Stimulated activated naive B cell treated with anti-CD40 and anti-IgM and Interleukin-4, amounts not matched to agents 10 μg/mL and 1 μg/mL and 100 μg/mL, for 72 hours (primary cell): ENCODE measurements around the gene OR52E4.

Experiments
- ATAC-seq, 2 donors: fragments of 150-1000 bp; cut with Tn5 transposase; replicated peaks; 2 replicates each; pipeline ENCODE4 v1.10.0; 2021; ENCODE audit warnings: moderate library complexity in 1 of 2
- DNase-seq: peaks from one replicate; pipeline ENCODE4 v3.0.0; 2021
- H3K27ac Mint-ChIP-seq: one replicate; pipeline ENCODE4 v1.8.0; 2022; ENCODE audit warnings: mild to moderate bottlenecking, mixed read lengths
- H3K27me3 Mint-ChIP-seq, 2 donors: one replicate each; pipeline ENCODE4 v1.8.0; 2022; ENCODE audit warnings: mixed read lengths in 2 of 2
- H3K36me3 Mint-ChIP-seq, 2 donors: one replicate each; pipeline ENCODE4 v1.8.0; 2022; ENCODE audit warnings: mixed read lengths in 2 of 2, mild to moderate bottlenecking in 1 of 2
- H3K4me1 Mint-ChIP-seq, 2 donors: one replicate each; pipeline ENCODE4 v1.8.0; 2022; ENCODE audit warnings: mixed read lengths in 2 of 2, mild to moderate bottlenecking in 1 of 2
- H3K4me3 Mint-ChIP-seq, 2 donors: one replicate each; pipeline ENCODE4 v1.8.0; 2022; ENCODE audit warnings: mild to moderate bottlenecking in 2 of 2, mixed read lengths in 2 of 2, moderate library complexity in 1 of 2
- H3K9me3 Mint-ChIP-seq, 2 donors: one replicate each; pipeline ENCODE4 v1.8.0; 2022; ENCODE audit warnings: mixed read lengths in 2 of 2, mild to moderate bottlenecking in 1 of 2

Gene OR52E4

DNA sequence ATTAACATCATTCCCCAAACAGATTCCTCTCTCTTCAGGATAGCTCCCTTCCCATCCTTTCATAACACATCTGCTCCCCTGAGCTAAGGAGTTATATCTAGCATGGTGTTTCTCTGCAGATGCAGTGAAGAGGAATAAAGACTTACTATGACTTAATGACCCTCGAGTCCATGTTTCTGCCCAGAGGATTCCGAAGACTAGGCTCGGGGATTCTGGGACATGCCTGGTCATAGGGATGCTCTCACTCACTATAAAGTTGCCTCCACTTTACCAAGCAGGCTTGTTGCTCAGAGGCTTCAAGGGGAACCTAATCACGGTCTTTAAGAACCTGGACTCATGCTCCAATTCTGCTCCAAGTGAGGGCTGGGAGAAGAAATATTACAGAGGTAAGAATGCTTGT, at the start of gene OR52E4:
Gene OR52E4 (plus strand): TSS at position 301 of the 400 bp plus-strand sequence. CDS start 3,664 bp downstream, outside the sequence.
- H3K27ac Mint-ChIP-seq, result no peak within 1 kb of the TSS
- H3K4me3 Mint-ChIP-seq, result no peak within 1 kb of the TSS
- peaks cover 0 to 7% of the 10 kb centered on the region in 2 donors for H3K27me3 Mint-ChIP-seq
- H3K4me1 Mint-ChIP-seq, result no peaks in the 10 kb centered on the region
- H3K36me3 Mint-ChIP-seq, result no peaks in the 10 kb centered on the region
- ATAC-seq (no peak), DNase-seq (no peak)
- H3K9me3 Mint-ChIP-seq, result no peaks in the 10 kb centered on the region

DNA sequence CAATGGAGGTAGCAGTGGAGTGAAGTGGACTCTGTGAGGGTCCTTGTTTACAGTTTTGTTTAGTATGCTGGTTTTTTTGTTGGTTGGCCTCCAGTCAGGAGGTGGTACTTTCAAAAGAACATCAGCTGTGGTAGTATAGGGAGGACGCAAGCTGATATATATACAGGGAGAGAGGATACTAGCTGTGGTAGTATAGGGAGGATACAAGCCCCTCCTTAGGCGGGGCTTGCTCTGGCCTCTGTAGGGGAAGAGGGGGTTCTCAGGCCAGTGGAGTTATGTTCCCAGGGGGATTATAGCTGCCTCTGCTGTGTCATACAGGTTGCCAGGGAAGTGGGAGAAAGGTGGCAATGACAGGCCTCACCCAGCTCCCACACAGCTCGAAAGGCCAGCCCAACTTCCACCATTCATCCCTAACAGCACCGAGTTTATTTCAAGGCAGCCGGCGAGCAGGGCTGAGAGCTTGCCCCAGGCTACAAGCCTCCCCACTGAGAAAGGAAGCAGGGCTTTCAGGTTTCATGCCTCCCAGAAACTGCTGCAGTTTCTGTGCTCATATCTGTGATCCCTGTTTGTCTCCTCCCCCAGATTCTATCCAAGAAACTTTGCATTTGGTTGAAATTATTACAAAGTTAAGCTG, 49.1 kb upstream of the OR52E4 start:
- Mint-ChIP-seq H3K4me3 (no peak overlapping the region), H3K27me3 (peaks cover under 1 to 11% of the 10 kb centered on the region in 2 donors), H3K36me3 (no peaks in the 10 kb centered on the region), H3K4me1 (no peaks in the 10 kb centered on the region), H3K9me3 (peaks cover 0 to 6% of the 10 kb centered on the region in 2 donors), H3K27ac (no peak overlapping the region)
- no peak for DNase-seq
- no peak for ATAC-seq

DNA sequence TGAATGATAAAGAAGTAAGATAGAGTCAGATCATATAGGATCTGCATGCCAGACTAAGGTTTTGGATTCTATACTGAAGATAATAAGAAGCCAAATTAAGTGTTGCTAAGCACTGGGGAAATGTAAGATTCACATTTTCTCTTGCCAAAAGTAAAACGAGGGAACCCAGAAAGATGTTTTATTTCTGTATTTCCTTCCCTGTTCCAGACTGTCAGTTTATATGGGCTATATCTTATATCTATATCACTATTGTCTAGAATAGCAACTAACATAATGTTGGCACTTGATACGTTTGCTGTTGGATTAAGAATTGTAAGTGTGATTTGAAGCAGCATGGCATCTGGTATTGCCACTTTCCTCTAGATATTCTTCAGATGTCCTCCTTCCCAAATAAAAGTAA, 47.0 kb upstream of the OR52E4 start:
- Mint-ChIP-seq H3K36me3 (no peaks in the 10 kb centered on the region), H3K9me3 (peaks cover 0 to 3% of the 10 kb centered on the region in 2 donors), H3K4me3 (no peak overlapping the region), H3K27ac (no peak overlapping the region), H3K4me1 (no peaks in the 10 kb centered on the region), H3K27me3 (peaks cover 5 to 14% of the 10 kb centered on the region in 2 donors)
- ATAC-seq (no peak), DNase-seq (no peak)

DNA sequence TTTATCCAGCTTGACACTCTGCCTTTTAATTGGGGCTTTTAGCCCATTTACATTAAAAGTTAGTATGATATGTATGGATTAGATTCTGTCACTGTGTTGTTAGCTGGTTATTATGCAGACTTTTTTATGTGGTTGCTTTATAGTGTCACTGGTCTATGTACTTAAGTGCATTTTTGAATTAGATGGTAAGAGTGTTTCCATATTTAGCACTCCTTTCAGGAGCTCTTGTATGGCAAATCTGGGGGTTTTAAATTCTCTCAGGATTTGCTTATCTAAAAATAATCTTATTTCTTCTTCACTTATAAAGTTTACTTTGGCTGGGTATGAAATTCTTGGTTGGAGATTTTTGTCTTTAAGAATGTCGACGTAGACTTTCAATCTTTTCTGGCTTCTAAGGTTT, 42.7 kb upstream of the OR52E4 start:
- ATAC-seq (no peak), DNase-seq (no peak)
- H3K4me1 Mint-ChIP-seq, result no peaks in the 10 kb centered on the region
- no peak overlapping the region for H3K27ac Mint-ChIP-seq
- no peaks in the 10 kb centered on the region for H3K36me3 Mint-ChIP-seq
- no peak overlapping the region for H3K4me3 Mint-ChIP-seq
- H3K27me3 Mint-ChIP-seq, result peaks cover 21 to 23% of the 10 kb centered on the region in 2 donors
- peaks cover 0 to 2% of the 10 kb centered on the region in 2 donors for H3K9me3 Mint-ChIP-seq

DNA sequence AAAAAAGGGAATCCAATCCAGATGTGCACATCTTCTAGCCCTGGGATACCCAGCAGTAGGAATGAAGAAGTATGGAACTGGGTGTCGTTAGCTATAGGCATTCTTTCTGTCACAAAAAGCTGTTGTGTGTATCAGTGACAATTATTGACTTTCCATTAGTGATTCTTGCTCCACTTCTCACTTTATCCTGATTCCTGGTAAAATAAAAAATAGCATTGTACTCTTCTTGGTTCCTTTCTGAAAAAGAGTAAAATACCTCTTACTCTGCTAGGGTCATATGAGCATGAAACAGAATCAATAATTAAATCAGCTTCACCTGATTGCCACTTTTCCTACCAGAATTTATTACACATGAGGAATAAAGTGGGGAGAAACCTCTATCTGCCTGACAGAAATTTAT, 38.6 kb upstream of the OR52E4 start, which contains the start of gene OR52E6:
Gene OR52E6 (minus strand): TSS at position 101 of the 400 bp plus-strand sequence. CDS start 0 bp downstream, at position 101.
- ATAC-seq (no peak), DNase-seq (no peak)
- Mint-ChIP-seq H3K4me3 (no peak within 1 kb of the TSS), H3K36me3 (no peaks in the 10 kb centered on the region), H3K4me1 (no peaks in the 10 kb centered on the region), H3K9me3 (peaks cover 0 to 2% of the 10 kb centered on the region in 2 donors), H3K27me3 (peaks cover 21 to 23% of the 10 kb centered on the region in 2 donors), H3K27ac (no peak within 1 kb of the TSS)

DNA sequence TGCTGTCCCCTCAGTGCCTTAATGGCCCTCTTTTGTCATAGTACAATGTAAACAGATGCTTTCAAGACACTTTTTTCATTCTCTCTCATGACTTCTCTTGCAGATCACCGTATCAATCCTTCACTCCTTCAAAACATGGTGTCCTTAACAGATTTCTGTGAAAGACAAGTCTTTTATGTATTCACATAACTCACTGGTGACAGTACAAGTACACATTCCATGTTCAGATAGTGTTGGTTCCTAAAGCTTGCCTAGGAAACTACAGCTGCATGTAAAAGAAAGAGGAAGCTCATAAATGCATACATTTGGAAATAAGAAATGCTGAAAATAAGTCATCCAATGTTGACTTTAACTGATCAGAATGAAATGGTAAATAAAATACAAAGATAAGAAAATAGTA, 33.7 kb upstream of the OR52E4 start:
- no peak for ATAC-seq
- H3K27me3 Mint-ChIP-seq, result peaks cover 0 to 7% of the 10 kb centered on the region in 2 donors

DNA sequence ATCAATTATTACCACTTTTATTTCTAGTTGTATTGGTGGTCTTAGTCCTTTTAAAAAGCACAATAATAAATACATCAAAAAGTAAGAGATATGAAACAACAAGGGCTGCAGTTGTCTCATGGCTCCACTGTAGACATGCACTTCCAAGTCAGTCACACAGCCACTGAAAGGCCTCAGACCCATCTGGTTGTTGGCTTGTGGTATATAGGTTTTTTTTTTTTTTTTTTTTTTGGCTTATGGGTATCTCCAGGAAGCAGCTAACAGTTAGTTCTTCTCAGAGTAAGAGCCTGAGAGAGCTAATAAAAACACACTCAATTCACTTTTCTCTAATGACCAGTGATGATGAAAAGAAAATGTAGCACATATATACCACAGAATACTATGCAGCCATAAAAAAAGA, 32.7 kb upstream of the OR52E4 start:
- Mint-ChIP-seq H3K4me1 (no peaks in the 10 kb centered on the region), H3K9me3 (peaks cover 0 to 5% of the 10 kb centered on the region in 2 donors), H3K27ac (no peak overlapping the region), H3K4me3 (no peak overlapping the region), H3K36me3 (no peaks in the 10 kb centered on the region), H3K27me3 (peaks cover 0 to 8% of the 10 kb centered on the region in 2 donors)
- DNase-seq (no peak), ATAC-seq (no peak)

More for the DNA sequence above, 33.7 kb upstream of the OR52E4 start:
- Mint-ChIP-seq H3K9me3 (peaks cover 0 to 5% of the 10 kb centered on the region in 2 donors), H3K4me1 (no peaks in the 10 kb centered on the region), H3K4me3 (no peak overlapping the region), H3K36me3 (no peaks in the 10 kb centered on the region), H3K27ac (no peak overlapping the region)
- no peak for DNase-seq

DNA sequence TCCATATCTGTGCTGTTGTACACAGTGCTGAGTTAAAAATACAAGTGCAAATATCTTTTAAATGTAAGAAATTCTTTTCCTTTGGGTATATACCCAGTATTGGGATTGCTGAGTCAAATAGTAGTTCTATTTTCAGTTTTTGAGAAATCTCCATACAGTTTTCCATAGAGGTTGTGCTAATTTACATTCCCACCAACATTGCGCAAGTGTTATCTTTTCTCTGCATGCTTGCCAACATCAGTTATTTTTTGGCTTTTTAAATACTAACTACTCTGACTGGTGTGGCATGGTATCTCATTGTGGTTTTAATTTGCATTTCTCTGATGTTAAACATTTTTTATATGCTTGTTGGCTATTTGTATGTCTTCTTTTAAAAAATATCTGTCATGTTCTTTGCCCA, 29.4 kb upstream of the OR52E4 start:
- Mint-ChIP-seq H3K27ac (no peak overlapping the region), H3K4me3 (no peak overlapping the region), H3K4me1 (no peaks in the 10 kb centered on the region), H3K9me3 (peaks cover 6 to 8% of the 10 kb centered on the region in 2 donors), H3K27me3 (peaks cover 6 to 24% of the 10 kb centered on the region in 2 donors), H3K36me3 (no peaks in the 10 kb centered on the region)
- no peak for ATAC-seq
- DNase-seq, result no peak

DNA sequence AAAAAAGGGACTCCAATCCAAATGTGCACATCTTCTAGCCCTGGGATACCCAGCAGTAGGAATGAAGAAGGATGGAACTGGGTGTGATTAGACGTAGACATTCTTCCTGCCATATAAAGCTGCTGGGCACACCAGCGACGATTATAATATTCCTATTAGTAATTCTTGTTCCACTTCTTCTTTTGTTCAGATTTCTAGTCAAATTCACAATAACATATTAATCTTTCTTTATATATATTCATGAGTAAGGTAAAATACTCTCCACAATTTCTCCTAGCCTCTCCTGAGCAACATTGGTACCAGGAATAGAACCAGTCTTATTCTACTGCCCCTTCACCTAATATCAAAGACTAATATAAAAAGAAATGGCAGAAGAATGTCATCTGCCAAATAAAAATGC, 22.8 kb upstream of the OR52E4 start, which contains the start of gene OR52E8:
Gene OR52E8 (minus strand): TSS at position 101 of the 400 bp plus-strand sequence. CDS start 0 bp downstream, at position 101.
- Mint-ChIP-seq H3K27me3 (peaks cover 18 to 22% of the 10 kb centered on the region in 2 donors), H3K27ac (no peak within 1 kb of the TSS)
- ATAC-seq, result no peak

DNA sequence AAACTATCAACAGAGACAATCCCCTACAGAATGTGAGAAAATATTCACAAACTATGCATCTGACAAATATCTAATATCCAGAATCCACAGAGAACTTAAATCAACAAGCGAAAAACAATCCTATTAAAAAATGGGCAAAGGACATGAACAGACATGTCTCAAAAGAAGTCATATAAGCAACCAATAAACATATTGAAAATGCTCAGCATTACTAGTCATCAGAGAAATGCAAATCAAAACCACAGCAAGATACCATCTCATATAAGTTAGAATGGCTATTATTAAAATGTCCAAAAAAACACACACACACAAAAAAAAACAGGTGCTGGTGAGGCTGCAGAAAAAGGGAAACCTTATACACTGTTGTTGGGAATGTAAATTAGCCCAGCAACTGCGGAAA, 14.6 kb upstream of the OR52E4 start:
- H3K36me3 Mint-ChIP-seq, result no peaks in the 10 kb centered on the region
- no peak overlapping the region for H3K27ac Mint-ChIP-seq
- no peak overlapping the region for H3K4me3 Mint-ChIP-seq
- H3K9me3 Mint-ChIP-seq, result peaks cover 2 to 5% of the 10 kb centered on the region in 2 donors
- H3K4me1 Mint-ChIP-seq, result no peaks in the 10 kb centered on the region
- no peak for DNase-seq
- peaks cover 6 to 27% of the 10 kb centered on the region in 2 donors for H3K27me3 Mint-ChIP-seq
- no peak for ATAC-seq

More for the DNA sequence above, 22.8 kb upstream of the OR52E4 start, which contains the start of gene OR52E8:
- Mint-ChIP-seq H3K36me3 (no peaks in the 10 kb centered on the region), H3K9me3 (peaks cover 3 to 6% of the 10 kb centered on the region in 2 donors), H3K4me1 (no peaks in the 10 kb centered on the region), H3K4me3 (no peak within 1 kb of the TSS)
- no peak for DNase-seq

DNA sequence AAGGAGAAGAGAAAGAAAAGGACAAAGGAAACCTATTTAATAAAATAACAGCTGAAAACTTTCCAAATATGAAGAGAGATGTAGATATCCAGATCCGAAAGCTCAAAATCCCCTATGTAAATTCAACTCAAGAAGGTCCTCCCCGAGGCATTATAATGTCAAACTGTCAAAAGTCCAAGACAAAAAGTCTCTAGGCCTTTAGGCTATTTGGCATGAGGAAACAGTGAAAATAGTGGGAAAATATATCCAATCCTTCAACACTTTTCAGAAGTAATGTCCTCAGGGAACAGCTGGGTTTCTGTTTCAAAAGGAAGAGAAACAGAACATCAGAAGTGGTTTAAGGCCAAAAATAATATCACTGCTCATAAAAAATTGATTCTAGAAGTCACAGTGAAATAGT, 1.9 kb upstream of the OR52E4 start:
- Mint-ChIP-seq H3K36me3 (no peaks in the 10 kb centered on the region), H3K27ac (no peak overlapping the region), H3K4me1 (no peaks in the 10 kb centered on the region), H3K9me3 (peaks cover 0 to 4% of the 10 kb centered on the region in 2 donors), H3K27me3 (peaks cover 0 to 4% of the 10 kb centered on the region in 2 donors), H3K4me3 (no peak overlapping the region)
- DNase-seq, result no peak
- no peak for ATAC-seq

DNA sequence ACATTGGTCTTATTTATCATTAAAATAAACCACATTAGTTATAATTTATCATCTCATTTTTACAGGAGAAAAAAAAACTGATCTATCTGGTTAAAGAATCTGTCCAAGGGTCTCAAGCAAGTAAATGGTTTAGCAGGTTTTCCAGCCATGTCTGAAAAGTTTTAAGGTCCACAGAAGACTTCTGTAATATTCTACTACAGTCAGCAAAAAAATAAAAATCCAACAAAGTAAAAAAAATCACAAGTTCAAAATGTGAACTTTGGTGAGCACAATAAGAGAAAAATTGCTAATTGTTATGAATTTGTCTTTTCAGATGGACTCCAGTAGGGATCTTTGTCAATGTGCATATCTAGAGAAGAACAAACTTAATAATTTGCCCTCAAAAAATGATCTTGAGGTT, 1.3 kb downstream of the OR52E4 start:
- DNase-seq, result no peak
- H3K36me3 Mint-ChIP-seq, result no peaks in the 10 kb centered on the region
- H3K27me3 Mint-ChIP-seq, result peaks cover 0 to 13% of the 10 kb centered on the region in 2 donors
- H3K4me3 Mint-ChIP-seq, result no peak overlapping the region
- no peak for ATAC-seq
- no peaks in the 10 kb centered on the region for H3K9me3 Mint-ChIP-seq
- no peaks in the 10 kb centered on the region for H3K4me1 Mint-ChIP-seq
- no peak overlapping the region for H3K27ac Mint-ChIP-seq

DNA sequence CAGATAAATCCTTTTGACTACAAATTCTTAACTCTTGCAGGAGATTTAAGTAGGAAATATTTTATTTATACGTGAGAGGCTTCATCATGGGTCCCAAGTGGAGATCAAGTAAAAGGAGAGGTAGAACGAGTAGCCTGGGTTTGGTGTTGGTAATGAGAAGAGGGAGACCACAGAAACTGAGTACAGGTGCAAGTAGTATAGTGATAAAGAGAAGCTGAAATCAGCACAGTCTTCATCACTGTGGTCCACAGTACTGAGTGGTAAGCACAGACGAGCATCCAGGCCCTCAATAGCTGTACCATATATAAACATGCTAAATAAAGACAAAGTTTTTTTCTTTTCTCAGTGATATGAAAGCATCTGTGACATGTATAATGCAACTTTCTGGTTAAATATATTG, 6.7 kb downstream of the OR52E4 start:
- Mint-ChIP-seq H3K27ac (no peak overlapping the region), H3K36me3 (no peaks in the 10 kb centered on the region), H3K4me1 (no peaks in the 10 kb centered on the region), H3K27me3 (peaks cover 10 to 13% of the 10 kb centered on the region in 2 donors), H3K4me3 (no peak overlapping the region), H3K9me3 (no peaks in the 10 kb centered on the region)
- DNase-seq, result no peak
- ATAC-seq, result no peak

DNA sequence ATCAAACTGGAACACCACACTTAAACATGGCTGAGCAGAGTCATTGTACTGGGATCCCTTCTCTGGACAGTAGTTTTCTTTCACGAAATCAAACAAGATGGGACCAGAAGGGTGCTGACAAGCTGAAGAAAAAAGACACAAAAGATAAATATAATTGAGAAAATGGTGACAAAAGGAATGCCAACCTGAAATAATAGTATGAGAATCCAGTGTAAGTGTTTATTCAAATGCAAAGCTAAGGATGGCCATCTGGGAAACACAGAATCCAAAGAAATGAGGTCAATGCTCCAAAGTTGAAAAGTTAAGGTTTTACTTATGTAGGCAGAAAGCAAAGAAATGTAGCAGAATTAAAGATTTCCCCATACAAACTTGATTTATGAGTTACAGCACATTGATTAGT, 7.2 kb downstream of the OR52E4 start:
- Mint-ChIP-seq H3K27ac (no peak overlapping the region), H3K4me1 (no peaks in the 10 kb centered on the region), H3K27me3 (peaks cover 10 to 13% of the 10 kb centered on the region in 2 donors), H3K36me3 (no peaks in the 10 kb centered on the region), H3K4me3 (no peak overlapping the region), H3K9me3 (no peaks in the 10 kb centered on the region)
- DNase-seq, result no peak
- ATAC-seq, result no peak

DNA sequence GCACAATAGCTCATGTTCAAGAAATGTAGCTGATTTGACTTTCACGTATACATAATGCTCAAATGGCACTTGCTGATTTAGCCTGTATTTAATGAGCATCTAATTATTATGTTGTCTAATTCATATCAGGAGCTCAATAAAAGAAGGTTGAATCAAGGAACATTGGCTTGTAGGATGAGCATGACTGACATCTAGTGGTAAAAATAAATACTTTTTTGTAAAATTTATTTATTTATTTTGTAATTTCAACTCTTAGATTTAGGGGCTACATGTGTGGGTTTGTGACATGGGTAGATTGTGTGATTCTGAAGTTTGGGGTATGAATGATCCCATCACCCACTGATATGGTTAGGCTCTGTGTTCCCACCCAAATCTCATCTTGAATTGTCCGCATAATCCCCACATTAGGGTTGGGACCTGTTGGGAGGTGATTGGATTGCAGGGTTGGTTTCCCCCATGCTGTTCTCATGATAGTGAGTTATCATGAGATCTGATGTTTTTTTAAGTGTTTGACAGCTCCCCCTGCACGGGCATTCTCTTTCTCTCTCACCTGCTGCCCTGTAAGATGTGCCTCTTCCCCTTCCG, 10.9 kb downstream of the OR52E4 start:
- no peaks in the 10 kb centered on the region for H3K9me3 Mint-ChIP-seq
- no peaks in the 10 kb centered on the region for H3K4me1 Mint-ChIP-seq
- no peak overlapping the region for H3K4me3 Mint-ChIP-seq
- DNase-seq (no peak), ATAC-seq (no peak)
- no peak overlapping the region for H3K27ac Mint-ChIP-seq
- H3K27me3 Mint-ChIP-seq, result peaks cover 0 to 13% of the 10 kb centered on the region in 2 donors
- no peaks in the 10 kb centered on the region for H3K36me3 Mint-ChIP-seq
